ENCODE results near the gene ZNF335.

The ZNF335 gene

DNA sequence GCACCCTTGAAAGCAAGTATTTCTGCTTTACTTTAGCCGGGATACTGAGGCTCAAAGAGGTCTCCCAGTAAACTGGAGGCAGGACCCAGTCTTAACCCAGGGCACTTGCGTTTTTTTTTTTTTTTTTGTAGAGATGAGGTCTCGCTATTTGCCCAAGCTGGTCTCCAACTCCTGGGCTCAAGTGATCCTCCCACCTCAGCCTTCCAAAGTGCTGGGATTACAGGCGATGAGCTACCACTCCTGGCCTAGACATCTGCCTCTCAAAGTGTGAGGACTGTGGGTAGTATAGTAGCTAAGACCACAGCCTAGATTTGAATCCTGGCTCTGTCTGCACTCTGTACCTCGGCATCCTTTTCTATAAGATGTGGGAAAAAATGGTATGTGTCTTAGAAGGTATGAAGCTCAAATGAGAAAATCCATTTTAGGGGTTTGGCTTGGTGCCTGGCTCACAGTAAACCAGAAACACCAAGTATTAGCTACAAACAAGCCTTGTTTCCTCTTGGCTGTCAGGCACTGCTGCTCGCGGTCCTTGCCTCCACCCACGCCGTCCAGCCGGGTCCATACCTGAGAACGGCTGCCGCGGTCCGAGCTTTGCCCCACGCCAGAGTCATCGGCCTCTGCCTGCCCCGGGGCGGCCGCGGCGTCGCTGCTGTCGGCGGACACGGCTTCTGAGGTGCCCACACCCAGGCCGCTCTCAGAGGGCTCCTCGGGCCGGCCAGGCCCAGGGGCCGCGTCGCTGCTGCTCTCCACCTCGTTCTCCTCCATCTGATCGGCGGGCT is 1.2 kb downstream of the ZNF335 start:
- Histone ChIP-seq H3K27me3 (ENCODE audit: insufficient read depth, poor library complexity, severe bottlenecking) (no peaks in the 10 kb centered on the region), H3K4me3 (replicated peaks; ENCODE audit: insufficient read depth, low read length) (peak overlapping the region; percentile 94), H3K27ac (replicated peaks) (peak overlapping the region; percentile 100)
- no peak for DNase-seq (ENCODE audit: low read depth in 1 of 2, low spot score in 1 of 2)
- no peak for TF ChIP-seq REST (IDR thresholded peaks at IDR 0.05; ENCODE audit: insufficient replicate concordance, low read depth)
- TF ChIP-seq SPI1 (IDR thresholded peaks at IDR 0.05; ENCODE audit: borderline replicate concordance, low read depth) = no peak
- TF ChIP-seq POLR2AphosphoS5 (IDR thresholded peaks at IDR 0.05; ENCODE audit: low read depth) = no peak
- no peak for TF ChIP-seq CTCF (IDR thresholded peaks at IDR 0.05; ENCODE audit: insufficient read depth, low read length)
- TF ChIP-seq GABPA (IDR thresholded peaks at IDR 0.05; ENCODE audit: low read depth) = no peak

DNA sequence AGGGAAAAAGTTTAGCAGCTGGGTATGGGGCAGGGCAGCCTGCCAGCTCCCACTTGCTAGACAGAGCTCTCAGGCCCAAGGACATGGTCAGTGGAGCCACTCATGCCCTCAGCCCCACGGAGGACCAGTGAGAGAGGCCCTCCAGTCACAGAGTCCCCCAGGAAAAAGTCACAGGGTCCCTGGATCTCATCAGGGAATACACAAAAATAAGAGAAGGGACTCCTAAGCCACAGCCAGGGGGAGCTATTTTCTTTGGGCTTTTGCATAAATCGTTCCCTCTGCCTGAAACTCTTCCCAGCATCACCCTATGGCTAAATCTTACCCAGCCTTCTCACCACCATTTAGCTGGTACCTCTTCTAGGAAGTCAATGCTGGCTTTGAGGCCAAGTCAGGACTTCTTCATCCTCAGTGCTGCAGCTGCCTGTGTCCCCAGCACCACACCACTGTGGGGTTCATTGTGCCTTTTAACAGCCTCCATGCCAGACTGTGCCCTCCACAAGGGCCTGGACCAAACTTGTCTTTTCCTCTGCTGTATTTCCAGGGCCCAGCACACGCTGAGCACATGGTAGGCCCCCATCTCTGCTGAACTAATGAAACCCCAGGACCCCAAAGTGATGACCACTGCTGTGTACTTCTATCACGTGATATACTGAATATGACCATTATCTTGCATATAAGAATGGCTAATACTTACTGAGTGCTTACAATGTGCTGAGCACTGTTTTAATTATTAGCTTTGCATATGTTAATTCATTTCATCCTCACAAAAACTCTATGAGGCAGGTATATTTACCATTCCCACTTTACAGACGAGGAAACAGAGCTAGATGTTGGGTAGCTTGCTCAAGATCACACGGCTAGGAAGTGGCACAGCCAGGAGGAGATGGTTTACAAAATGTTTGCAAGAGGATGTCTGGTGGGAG is 2.0 kb downstream of the ZNF335 start:
- Histone ChIP-seq H3K27ac (replicated peaks) (peak overlapping the region; percentile 100), H3K4me3 (replicated peaks; ENCODE audit: insufficient read depth, low read length) (peak overlapping the region; percentile 94)

More for the DNA sequence above, 2.0 kb downstream of the ZNF335 start:
- peak in 1 of 2 experiments; percentile 55 for DNase-seq (ENCODE audit: low read depth in 1 of 2, low spot score in 1 of 2)
- TF ChIP-seq CTCF (IDR thresholded peaks at IDR 0.05; ENCODE audit: insufficient read depth, low read length) (peak; percentile 83), REST (IDR thresholded peaks at IDR 0.05; ENCODE audit: insufficient replicate concordance, low read depth) (no peak), POLR2AphosphoS5 (IDR thresholded peaks at IDR 0.05; ENCODE audit: low read depth) (no peak), GABPA (IDR thresholded peaks at IDR 0.05; ENCODE audit: low read depth) (no peak)
- no peaks in the 10 kb centered on the region for H3K27me3 ChIP-seq (ENCODE audit: insufficient read depth, poor library complexity, severe bottlenecking)
